ENCODE results near the gene EAF1. TPM values are rescaled to one million over a fixed set of nuclear protein-coding genes. Genes with fewer than 3 reads are reported as not detected.
"Not testable (repeated sequence)": the region's sequence is repeated elsewhere in the genome, so short reads cannot be mapped to it uniquely, and the experiment has no call there.

EAF1 gene
- total RNA-seq, 1 experiment from 2014 or later, result 32.1 TPM

GRCh38 chr3:15479400-15480224 is 52.2 kb downstream of the EAF1 start (continued):
- no peak for TF ChIP-seq SIN3A (IDR thresholded peaks at IDR 0.05; ENCODE audit: low read depth)
- no peak for TF ChIP-seq SRF (IDR thresholded peaks at IDR 0.05; ENCODE audit: low read depth)

- H4K20me1 ChIP-seq (ENCODE audit: insufficient read depth); H3K27ac ChIP-seq (ENCODE audit: low read depth, low read length); POLR2A ChIA-PET; H3K4me3 ChIP-seq (replicated peaks in 1 of 2; ENCODE audit: low read depth in 1 of 2, low read length in 2 of 2); CTCF ChIA-PET; H3K9me2 ChIP-seq (ENCODE audit: insufficient read depth); H3K79me2 ChIP-seq (ENCODE audit: insufficient read depth, low read length); BruUV-seq (replicated peaks); H3K4me1 ChIP-seq (ENCODE audit: control insufficient read depth in 1 of 2, insufficient read depth in 2 of 2, low read length in 2 of 2); RAD21 ChIA-PET (ENCODE audit: low non-redundant PET in 1 of 2, low total read pairs in 2 of 2, uncharacterized antibody in 2 of 2, unreplicated experiment in 2 of 2); DNase-seq (ENCODE audit: low read depth, low spot score); intact Hi-C loops (cut with micrococcal nuclease); H3K36me3 ChIP-seq (ENCODE audit: control insufficient read depth in 1 of 2, insufficient read depth in 2 of 2, low read length in 2 of 2); ATAC-seq; H3K27me3 ChIP-seq (ENCODE audit: insufficient read depth, low read length); H2AFZ ChIP-seq (ENCODE audit: low read depth, low read length, poor library complexity, severe bottlenecking); H3K4me2 ChIP-seq (ENCODE audit: low read length); H3K9ac ChIP-seq (ENCODE audit: low read length); H3K9me3 ChIP-seq (ENCODE audit: control insufficient read depth in 1 of 2, insufficient read depth in 1 of 2, low read depth in 1 of 2, low read length in 2 of 2): not testable (repeated sequence)
Measured at GRCh38 chr3:15484551-15484950, 57.2 kb downstream of the EAF1 start.

GRCh38 chr3:15486020-15486419 is 58.6 kb downstream of the EAF1 start:
- H3K4me2 ChIP-seq (ENCODE audit: low read length), result no peak overlapping the region
- H3K27ac ChIP-seq (ENCODE audit: low read depth, low read length), result no peak overlapping the region
- RAD21 ChIA-PET (ENCODE audit: low non-redundant PET in 1 of 2, low total read pairs in 2 of 2, uncharacterized antibody in 2 of 2, unreplicated experiment in 2 of 2), result no interaction called here
- H3K9me3 ChIP-seq (ENCODE audit: control insufficient read depth in 1 of 2, insufficient read depth in 1 of 2, low read depth in 1 of 2, low read length in 2 of 2), result no peaks in the 10 kb centered on the region
- intact Hi-C loops (cut with micrococcal nuclease), result no loop called here
- ATAC-seq (no peak), DNase-seq (ENCODE audit: low read depth, low spot score) (no peak)
- H3K9me2 ChIP-seq (ENCODE audit: insufficient read depth), result no peaks in the 10 kb centered on the region
- no peaks in the 10 kb centered on the region for H3K27me3 ChIP-seq (ENCODE audit: insufficient read depth, low read length)
- no peak overlapping the region for H3K9ac ChIP-seq (ENCODE audit: low read length)
- H3K4me1 ChIP-seq (ENCODE audit: control insufficient read depth in 1 of 2, insufficient read depth in 2 of 2, low read length in 2 of 2), result no peaks in the 10 kb centered on the region
- H4K20me1 ChIP-seq (ENCODE audit: insufficient read depth), result no peaks in the 10 kb centered on the region
- H2AFZ ChIP-seq (ENCODE audit: low read depth, low read length, poor library complexity, severe bottlenecking), result no peak overlapping the region
- no peaks in the 10 kb centered on the region; a peak in 1 of 4 replicates for H3K36me3 ChIP-seq (ENCODE audit: control insufficient read depth in 1 of 2, insufficient read depth in 2 of 2, low read length in 2 of 2)
- H3K4me3 ChIP-seq (replicated peaks in 1 of 2; ENCODE audit: low read depth in 1 of 2, low read length in 2 of 2), result no peak overlapping the region
- BruUV-seq (replicated peaks), result no TSS peak
- CTCF ChIA-PET, result no interaction called here
- POLR2A ChIA-PET, result no interaction called here
- H3K79me2 ChIP-seq (ENCODE audit: insufficient read depth, low read length), result no peaks in the 10 kb centered on the region
- no peak for TF ChIP-seq POLR2A (IDR thresholded peaks at IDR 0.05; ENCODE audit: borderline replicate concordance, extremely low read depth, insufficient read depth, insufficient read length)
- no peak for TF ChIP-seq TCF7L2 (IDR thresholded peaks at IDR 0.05; ENCODE audit: borderline replicate concordance, extremely low read depth, insufficient read depth, insufficient read length)
- no peak for TF ChIP-seq POLR2AphosphoS5 (IDR thresholded peaks at IDR 0.05; ENCODE audit: low read depth, low read length)
- TF ChIP-seq EGR1 (IDR thresholded peaks at IDR 0.05; ENCODE audit: low read depth), result no peak
- TF ChIP-seq REST (IDR thresholded peaks at IDR 0.05; ENCODE audit: low read depth), result no peak
- no peak for TF ChIP-seq JUND (IDR thresholded peaks at IDR 0.05)
- no peak for TF ChIP-seq ZBTB33 (IDR thresholded peaks at IDR 0.05; ENCODE audit: extremely low read depth, insufficient replicate concordance, low read length)
- no peak for TF ChIP-seq CBX3 (IDR thresholded peaks at IDR 0.05; ENCODE audit: low read depth)

All from HCT116 (cell line).